Measurements from ENCODE around the gene COA1.

GRCh38 chr7:43692582-43693373 is 36.5 kb downstream of the COA1 start:
- TF ChIP-seq CTCF (conservative IDR thresholded peaks at IDR 0.05 in 1 of 2, IDR thresholded peaks at IDR 0.05 in 1 of 2; ENCODE audit: extremely low read depth in 1 of 2, insufficient read depth in 1 of 2, low read depth in 1 of 2, low read length in 2 of 2) (no peak), EZH2 (IDR thresholded peaks at IDR 0.05; ENCODE audit: borderline replicate concordance, low read length) (no peak)

Data from mammary epithelial cell (primary cell).